ENCODE results near the gene ARHGAP6. TPM values are rescaled to one million over a fixed set of nuclear protein-coding genes. Genes with fewer than 3 reads are reported as not detected.

ARHGAP6 gene
- total and polyA plus RNA-seq, 4 donors: 6.0 to 18.2 (median 12.3) TPM

DNA sequence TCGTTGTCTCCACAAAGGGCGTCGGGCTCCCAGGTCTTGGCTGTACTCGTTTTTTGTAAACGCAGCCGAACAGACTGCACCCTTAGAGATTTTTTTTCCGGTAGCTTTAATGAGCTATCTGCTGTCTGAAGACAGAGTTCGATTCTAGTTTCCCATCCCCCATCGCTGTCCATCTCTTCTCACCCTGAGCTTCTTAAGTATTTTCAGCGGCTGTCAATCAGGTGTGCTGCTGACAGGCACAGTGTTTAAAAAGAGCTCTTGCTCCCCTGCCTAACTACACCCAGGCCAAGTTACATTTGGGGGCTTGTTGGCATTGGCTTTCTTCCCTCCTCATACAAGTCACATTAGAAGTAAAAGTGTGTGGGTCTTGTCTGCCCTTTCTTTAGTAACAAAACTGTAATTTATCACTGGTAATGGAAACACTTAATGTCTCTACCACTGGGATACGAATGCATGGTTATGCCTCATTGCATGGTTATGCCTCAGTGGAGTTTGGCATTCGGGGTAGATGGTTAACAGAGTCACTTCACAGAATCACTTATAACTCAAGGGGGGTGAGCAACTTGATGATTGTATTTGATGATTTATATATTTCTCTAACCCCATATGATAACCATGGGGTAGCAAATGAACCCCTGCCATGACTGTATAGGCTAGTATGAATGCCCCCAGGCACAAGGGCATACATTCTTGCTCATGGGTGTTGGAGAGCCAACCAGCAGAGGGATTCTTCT is 1.4 kb upstream of the ARHGAP6 start:
- no peak overlapping the region for H3K4me3 ChIP-seq
- H3K9ac ChIP-seq (ENCODE audit: insufficient read depth in 1 of 2, low read length in 2 of 2): no peak overlapping the region
- peaks cover 0 to 4% (median 0%) of the 10 kb centered on the region in 4 donors for H3K9me3 ChIP-seq (ENCODE audit: control insufficient read depth in 4 of 4, insufficient read depth in 3 of 4, low read length in 3 of 4)
- TF ChIP-seq, protein P1, sequence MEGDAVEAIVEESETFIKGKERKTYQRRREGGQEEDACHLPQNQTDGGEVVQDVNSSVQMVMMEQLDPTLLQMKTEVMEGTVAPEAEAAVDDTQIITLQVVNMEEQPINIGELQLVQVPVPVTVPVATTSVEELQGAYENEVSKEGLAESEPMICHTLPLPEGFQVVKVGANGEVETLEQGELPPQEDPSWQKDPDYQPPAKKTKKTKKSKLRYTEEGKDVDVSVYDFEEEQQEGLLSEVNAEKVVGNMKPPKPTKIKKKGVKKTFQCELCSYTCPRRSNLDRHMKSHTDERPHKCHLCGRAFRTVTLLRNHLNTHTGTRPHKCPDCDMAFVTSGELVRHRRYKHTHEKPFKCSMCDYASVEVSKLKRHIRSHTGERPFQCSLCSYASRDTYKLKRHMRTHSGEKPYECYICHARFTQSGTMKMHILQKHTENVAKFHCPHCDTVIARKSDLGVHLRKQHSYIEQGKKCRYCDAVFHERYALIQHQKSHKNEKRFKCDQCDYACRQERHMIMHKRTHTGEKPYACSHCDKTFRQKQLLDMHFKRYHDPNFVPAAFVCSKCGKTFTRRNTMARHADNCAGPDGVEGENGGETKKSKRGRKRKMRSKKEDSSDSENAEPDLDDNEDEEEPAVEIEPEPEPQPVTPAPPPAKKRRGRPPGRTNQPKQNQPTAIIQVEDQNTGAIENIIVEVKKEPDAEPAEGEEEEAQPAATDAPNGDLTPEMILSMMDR (IDR thresholded peaks at IDR 0.05; ENCODE audit: control extremely low read depth, extremely low read depth): no peak
- ATAC-seq (ENCODE audit: insufficient read depth, low FRiP score) (no peak), DNase-seq (no peak)
- no peaks in the 10 kb centered on the region for H3K36me3 ChIP-seq (ENCODE audit: control insufficient read depth in 4 of 4, insufficient read depth in 4 of 4, low read length in 4 of 4)
- H3K27me3 ChIP-seq (ENCODE audit: control insufficient read depth in 3 of 3, insufficient read depth in 3 of 3, low read length in 2 of 3): peaks cover 3 to 41% (median 30%) of the 10 kb centered on the region in 3 donors
- H3K27ac ChIP-seq (ENCODE audit: low read depth in 1 of 2, low read length in 1 of 2): no peak overlapping the region
- 25 to 35% methylated on average over 12 of the region's 12 CpGs for WGBS, 2 donors
- peaks cover 0 to 7% (median 0%) of the 10 kb centered on the region in 5 donors for H3K4me1 ChIP-seq (ENCODE audit: control insufficient read depth in 5 of 5, insufficient read depth in 5 of 5, low read length in 5 of 5)

DNA sequence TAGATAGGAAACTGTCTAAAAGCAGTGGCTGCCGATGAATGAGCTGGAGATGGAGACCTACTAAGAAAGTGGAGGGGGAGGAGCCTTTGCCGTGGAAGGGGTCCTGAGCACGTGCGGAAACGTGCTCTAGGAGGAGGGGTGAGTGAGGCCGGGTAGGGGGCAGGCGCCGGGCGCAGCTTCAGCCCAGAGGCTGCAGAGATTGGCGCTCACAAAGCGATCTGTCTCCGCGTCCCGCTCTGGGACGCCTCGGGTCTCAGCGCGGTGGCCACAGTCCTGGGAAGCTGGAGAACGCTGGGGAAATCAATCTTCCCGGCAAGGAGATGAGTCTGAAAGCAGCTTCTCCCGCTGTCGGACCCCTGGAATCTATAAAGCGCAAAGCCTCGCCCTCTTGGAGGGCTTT is 444 bp upstream of the ARHGAP6 start:
- ATAC-seq (ENCODE audit: insufficient read depth, low FRiP score): no peak
- Histone ChIP-seq H3K36me3 (ENCODE audit: control insufficient read depth in 4 of 4, insufficient read depth in 4 of 4, low read length in 4 of 4) (no peaks in the 10 kb centered on the region), H3K27me3 (ENCODE audit: control insufficient read depth in 3 of 3, insufficient read depth in 3 of 3, low read length in 2 of 3) (peaks cover 3 to 47% (median 29%) of the 10 kb centered on the region in 3 donors), H3K27ac (ENCODE audit: low read depth in 1 of 2, low read length in 1 of 2) (no peak overlapping the region), H3K9me3 (ENCODE audit: control insufficient read depth in 4 of 4, insufficient read depth in 3 of 4, low read length in 3 of 4) (peaks cover 0 to 4% (median 0%) of the 10 kb centered on the region in 4 donors), H3K9ac (ENCODE audit: insufficient read depth in 1 of 2, low read length in 2 of 2) (no peak overlapping the region), H3K4me1 (ENCODE audit: control insufficient read depth in 5 of 5, insufficient read depth in 5 of 5, low read length in 5 of 5) (peaks cover 0 to 7% (median 0%) of the 10 kb centered on the region in 5 donors), H3K4me3 (no peak overlapping the region)
- peak; percentile 69 to 80 (median 72) for DNase-seq
- 0 to 23% methylated on average over 16 to 24 of the region's 24 CpGs for WGBS, 2 donors
- TF ChIP-seq, protein P1 (IDR thresholded peaks at IDR 0.05; ENCODE audit: control extremely low read depth, extremely low read depth): no peak

DNA sequence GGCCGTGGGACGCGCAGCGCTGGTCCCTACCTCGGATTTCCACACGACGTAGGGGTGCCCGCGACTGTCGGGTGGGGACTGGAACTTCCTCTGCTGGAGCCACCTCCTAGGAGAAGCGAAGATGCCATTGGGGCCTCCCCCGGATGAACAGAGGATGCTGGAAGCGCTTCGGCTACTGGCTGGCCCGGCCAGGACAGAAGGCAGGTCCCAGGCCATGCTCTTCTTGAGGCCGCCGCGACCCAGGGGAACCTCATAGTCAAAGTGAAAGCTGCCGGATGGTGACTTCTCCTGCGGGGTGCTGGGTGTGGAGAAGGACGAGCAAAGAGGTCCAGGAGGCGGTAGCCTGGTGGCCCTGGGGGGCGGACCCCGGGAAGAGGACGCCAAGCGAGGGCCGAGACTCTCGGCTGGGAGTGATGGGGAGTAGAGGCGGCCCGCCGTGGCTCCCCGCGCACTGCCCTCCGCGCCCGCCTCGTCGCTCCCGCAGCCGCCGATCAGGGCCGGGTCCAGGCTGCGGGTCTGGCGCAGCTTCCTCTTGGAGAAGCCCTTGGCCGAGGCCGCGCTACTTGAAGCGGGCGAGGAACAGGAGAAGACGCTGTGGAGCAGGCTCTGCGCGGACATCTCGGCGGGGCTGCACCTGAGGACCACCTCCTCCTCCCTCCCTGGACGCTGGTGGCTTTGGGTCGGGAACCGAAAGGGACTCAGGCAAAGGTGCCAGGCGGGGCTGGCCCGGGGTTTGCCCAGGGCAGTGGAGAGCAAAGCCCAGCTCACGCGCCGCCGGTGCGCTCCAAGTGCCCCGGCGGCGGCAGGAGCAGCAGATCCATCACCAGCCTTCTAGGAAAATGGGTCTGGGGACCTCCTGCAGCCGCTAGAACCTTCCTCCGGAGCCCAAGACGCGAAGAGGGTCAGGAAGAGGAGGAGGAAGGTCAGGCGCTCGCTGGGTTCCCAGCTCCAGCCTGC is 1.2 kb downstream of the ARHGAP6 start:
- H3K4me1 ChIP-seq (ENCODE audit: control insufficient read depth in 5 of 5, insufficient read depth in 5 of 5, low read length in 5 of 5): peaks cover 0 to 7% (median 0%) of the 10 kb centered on the region in 5 donors
- TF ChIP-seq, protein P1 (IDR thresholded peaks at IDR 0.05; ENCODE audit: control extremely low read depth, extremely low read depth): no peak
- no peaks in the 10 kb centered on the region for H3K36me3 ChIP-seq (ENCODE audit: control insufficient read depth in 4 of 4, insufficient read depth in 4 of 4, low read length in 4 of 4)
- no peak overlapping the region for H3K9ac ChIP-seq (ENCODE audit: insufficient read depth in 1 of 2, low read length in 2 of 2)
- ATAC-seq (ENCODE audit: insufficient read depth, low FRiP score): no peak
- H3K9me3 ChIP-seq (ENCODE audit: control insufficient read depth in 4 of 4, insufficient read depth in 3 of 4, low read length in 3 of 4): peaks cover 0 to 4% (median 0%) of the 10 kb centered on the region in 4 donors
- peak overlapping the region in 1 of 2 donors; percentile 24 for H3K27ac ChIP-seq (ENCODE audit: low read depth in 1 of 2, low read length in 1 of 2)
- H3K27me3 ChIP-seq (ENCODE audit: control insufficient read depth in 3 of 3, insufficient read depth in 3 of 3, low read length in 2 of 3): peaks cover 3 to 44% (median 24%) of the 10 kb centered on the region in 3 donors
- DNase-seq: peak in 2 of 3 donors; percentile 11 to 37
- WGBS, 2 donors: 5 to 33% methylated on average over 34 to 73 of the region's 73 CpGs
- H3K4me3 ChIP-seq: peak overlapping the region; percentile 40

All from lung (tissue), 12 donors.